GM10266 (cell line): ENCODE data around the gene ITGB3.

Source experiments
- DNase-seq: peaks from one replicate; pipeline ENCODE4 v3.0.0; 2012; ENCODE audit errors: extremely low spot score
- TF ChIP-seq, protein P1 (sequence below): IDR thresholded peaks from 2 replicates; pipeline ENCODE4 v1.5.1; 2012; ENCODE audit warnings: mild to moderate bottlenecking, low read depth; ENCODE audit not compliant: control insufficient read depth, insufficient read depth; ENCODE audit errors: missing control alignments

Gene ITGB3

DNA sequence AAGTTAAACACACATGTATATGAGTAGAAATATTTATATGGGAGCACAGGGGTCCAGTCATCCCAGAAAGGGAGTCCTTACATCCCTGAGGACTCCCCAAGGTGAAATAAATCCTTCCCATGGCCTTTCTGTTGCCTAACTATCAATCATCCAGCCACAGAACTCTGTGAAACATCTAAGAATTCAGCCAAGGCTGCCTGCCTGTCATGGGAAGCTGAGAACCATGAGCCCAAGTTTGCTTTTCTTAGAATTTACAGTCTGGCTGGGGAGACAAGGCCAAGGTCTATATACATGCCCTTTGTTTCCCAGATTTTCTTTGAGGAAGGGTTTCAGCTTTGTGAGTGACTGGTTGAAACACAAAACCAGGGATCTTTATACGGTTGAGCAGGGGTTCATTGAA, 28.7 kb upstream of the ITGB3 start:
- DNase-seq = no peak
- TF ChIP-seq, protein P1, sequence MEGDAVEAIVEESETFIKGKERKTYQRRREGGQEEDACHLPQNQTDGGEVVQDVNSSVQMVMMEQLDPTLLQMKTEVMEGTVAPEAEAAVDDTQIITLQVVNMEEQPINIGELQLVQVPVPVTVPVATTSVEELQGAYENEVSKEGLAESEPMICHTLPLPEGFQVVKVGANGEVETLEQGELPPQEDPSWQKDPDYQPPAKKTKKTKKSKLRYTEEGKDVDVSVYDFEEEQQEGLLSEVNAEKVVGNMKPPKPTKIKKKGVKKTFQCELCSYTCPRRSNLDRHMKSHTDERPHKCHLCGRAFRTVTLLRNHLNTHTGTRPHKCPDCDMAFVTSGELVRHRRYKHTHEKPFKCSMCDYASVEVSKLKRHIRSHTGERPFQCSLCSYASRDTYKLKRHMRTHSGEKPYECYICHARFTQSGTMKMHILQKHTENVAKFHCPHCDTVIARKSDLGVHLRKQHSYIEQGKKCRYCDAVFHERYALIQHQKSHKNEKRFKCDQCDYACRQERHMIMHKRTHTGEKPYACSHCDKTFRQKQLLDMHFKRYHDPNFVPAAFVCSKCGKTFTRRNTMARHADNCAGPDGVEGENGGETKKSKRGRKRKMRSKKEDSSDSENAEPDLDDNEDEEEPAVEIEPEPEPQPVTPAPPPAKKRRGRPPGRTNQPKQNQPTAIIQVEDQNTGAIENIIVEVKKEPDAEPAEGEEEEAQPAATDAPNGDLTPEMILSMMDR = no peak

DNA sequence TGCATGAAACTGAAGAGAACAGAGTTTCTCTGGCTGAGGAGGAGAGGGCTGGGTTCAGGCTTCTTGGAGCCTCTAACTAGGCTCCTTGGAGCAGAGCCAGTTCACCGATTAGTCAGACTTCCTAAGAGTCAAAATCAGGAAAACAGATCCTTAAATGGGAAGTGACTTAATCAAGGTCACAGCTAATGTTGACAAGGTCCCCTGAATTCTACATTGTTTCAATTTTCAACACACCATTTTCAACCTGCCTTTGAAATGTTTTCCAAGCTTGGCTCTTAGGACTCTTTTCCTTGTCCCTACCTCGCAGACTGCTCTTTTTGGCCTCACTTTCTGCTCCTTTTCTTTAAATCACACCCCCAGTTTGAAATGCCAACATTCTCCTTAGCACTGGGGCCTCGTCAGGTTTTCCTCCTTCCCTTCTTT, 28.2 kb upstream of the ITGB3 start:
- no peak for DNase-seq
- TF ChIP-seq, protein P1 = no peak

- no peak for DNase-seq
- TF ChIP-seq, protein P1 = no peak
Observed at GRCh38 chr17:47225911-47226688, 27.5 kb upstream of the ITGB3 start.

- TF ChIP-seq, protein P1 = no peak
- DNase-seq = no peak
Observed at GRCh38 chr17:47227862-47228261, 25.8 kb upstream of the ITGB3 start.

- peak; percentile 83 for DNase-seq
- TF ChIP-seq, protein P1 = peak; percentile 97
Observed at GRCh38 chr17:47229535-47230443, 23.8 kb upstream of the ITGB3 start.

DNA sequence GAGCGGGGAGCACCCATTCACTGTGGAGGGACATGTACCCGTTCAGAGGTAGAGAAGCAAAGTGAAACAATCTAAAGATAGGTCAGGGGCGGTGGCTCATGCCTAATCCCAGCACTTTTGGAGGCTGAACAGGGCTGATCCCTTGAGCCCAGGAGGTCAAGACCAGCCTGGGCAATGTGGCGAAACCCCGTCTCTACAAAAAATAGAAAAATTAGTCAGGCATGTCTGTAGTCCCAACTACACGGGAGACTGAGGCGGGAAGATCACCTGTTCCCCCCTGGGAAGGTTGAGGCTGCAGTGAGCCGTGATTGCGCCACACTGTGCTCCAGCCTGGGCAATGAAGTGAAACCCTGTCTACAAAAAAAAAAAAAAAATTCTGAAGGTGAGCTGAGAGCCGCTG, 22.8 kb upstream of the ITGB3 start:
- TF ChIP-seq, protein P1 = no peak
- no peak for DNase-seq

DNA sequence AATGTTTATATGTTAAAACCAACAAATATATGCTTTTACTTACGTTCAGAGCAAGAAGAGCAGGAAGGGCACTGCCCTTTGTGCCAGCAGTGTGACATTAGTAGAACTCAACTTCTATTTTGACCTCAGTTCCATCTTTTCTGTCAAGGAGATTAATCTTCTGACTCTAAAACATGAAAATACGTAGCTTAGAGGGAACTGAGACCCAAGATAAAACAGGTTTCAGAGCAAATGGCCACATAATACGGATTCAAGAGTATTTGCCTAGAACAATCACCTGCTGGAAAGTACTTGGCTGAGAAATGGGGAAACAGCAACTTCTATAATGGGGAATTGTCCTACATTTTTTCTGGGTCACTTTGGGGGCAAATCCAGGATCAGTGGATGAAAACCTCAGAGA, 22.3 kb upstream of the ITGB3 start:
- no peak for DNase-seq
- TF ChIP-seq, protein P1 = no peak
